CD4-positive, alpha-beta T cell treated with Interleukin-4 for 1 hour (primary cell): Measurements from ENCODE around the gene TACR1.
"Not testable (repeated sequence)": the region's sequence is repeated elsewhere in the genome, so short reads cannot be mapped to it uniquely, and the experiment has no call there.

Experiments used
- DNase-seq, 2 donors: peaks; one replicate each; pipeline ENCODE4 v3.0.0-alpha.2; 2020 to 2022

The TACR1 gene

GRCh38 chr2:75199428-75200011 lies at the start of gene TACR1:
Gene TACR1, minus strand, starts transcription at chr2:75199520. Its CDS starts 586 bp downstream, at chr2:75198934.
- DNase-seq: peak; percentile 43 to 46

GRCh38 chr2:75248581-75248980 lies 49.3 kb upstream of the TACR1 start:
- DNase-seq: not testable (repeated sequence)

- no peak for DNase-seq
Observed at GRCh38 chr2:75246441-75247167, 47.3 kb upstream of the TACR1 start.

GRCh38 chr2:75243219-75243618 lies 43.9 kb upstream of the TACR1 start:
- DNase-seq: no peak

GRCh38 chr2:75241696-75242095 lies 42.4 kb upstream of the TACR1 start:
- no peak for DNase-seq

- no peak for DNase-seq
Observed at GRCh38 chr2:75238670-75239330, 39.5 kb upstream of the TACR1 start.

- DNase-seq: no peak
Observed at GRCh38 chr2:75237296-75237695, 38.0 kb upstream of the TACR1 start.

GRCh38 chr2:75233965-75234364 lies 34.6 kb upstream of the TACR1 start:
- no peak for DNase-seq

GRCh38 chr2:75226617-75227016 lies 27.3 kb upstream of the TACR1 start:
- DNase-seq: no peak

GRCh38 chr2:75226099-75226498 lies 26.8 kb upstream of the TACR1 start:
- no peak for DNase-seq

GRCh38 chr2:75224636-75225094 lies 25.3 kb upstream of the TACR1 start:
- no peak for DNase-seq

GRCh38 chr2:75222527-75222926 lies 23.2 kb upstream of the TACR1 start:
- DNase-seq: no peak

- DNase-seq: no peak
Observed at GRCh38 chr2:75221862-75222261, 22.5 kb upstream of the TACR1 start.

- DNase-seq: not testable (repeated sequence)
Observed at GRCh38 chr2:75219213-75219612, 19.9 kb upstream of the TACR1 start.

- peak in 1 of 2 donors; percentile 39 for DNase-seq
Observed at GRCh38 chr2:75211266-75211770, 12.0 kb upstream of the TACR1 start.

GRCh38 chr2:75210409-75210808 lies 11.1 kb upstream of the TACR1 start:
- no peak for DNase-seq

- DNase-seq: no peak
Observed at GRCh38 chr2:75208738-75209137, 9.4 kb upstream of the TACR1 start.

GRCh38 chr2:75204833-75205232 lies 5.5 kb upstream of the TACR1 start:
- no peak for DNase-seq

GRCh38 chr2:75202359-75202758 lies 3.0 kb upstream of the TACR1 start:
- DNase-seq: no peak

- no peak for DNase-seq
Observed at GRCh38 chr2:75200140-75201096, 1.1 kb upstream of the TACR1 start.

GRCh38 chr2:75195076-75195691 lies 4.1 kb downstream of the TACR1 start:
- no peak for DNase-seq
